ENCODE results near the gene PPP1R9A.

GRCh38 chr7:95290166-95290830, 382.9 kb downstream of the PPP1R9A start:
- TF ChIP-seq RAD21 (conservative IDR thresholded peaks at IDR 0.05) (no peak), POLR2AphosphoS5 (IDR thresholded peaks at IDR 0.05) (no peak), CTCF (IDR thresholded peaks at IDR 0.05; ENCODE audit: poor library complexity, severe bottlenecking) (no peak), TAF1 (IDR thresholded peaks at IDR 0.05; ENCODE audit: low read depth) (no peak), EP300 (conservative IDR thresholded peaks at IDR 0.05; ENCODE audit: poor library complexity, severe bottlenecking) (no peak), MXI1 (conservative IDR thresholded peaks at IDR 0.05; ENCODE audit: poor library complexity, severe bottlenecking) (no peak), REST (IDR thresholded peaks at IDR 0.05; ENCODE audit: borderline replicate concordance) (no peak), EZH2 (IDR thresholded peaks at IDR 0.05; ENCODE audit: borderline replicate concordance, insufficient read depth, low read length, poor library complexity, severe bottlenecking) (no peak), SMC3 (conservative IDR thresholded peaks at IDR 0.05; ENCODE audit: poor library complexity) (no peak)

Measured in neural cell (in vitro differentiated cells).